GM18511 (cell line): Measurements from ENCODE around the gene TRIM27.
A peak's percentile ranks its signal among the peaks of the same experiment; 100 is the strongest.
"Not testable (repeated sequence)": the region's sequence is repeated elsewhere in the genome, so short reads cannot be mapped to it uniquely, and the experiment has no call there.

ENCODE experiments used
- ATAC-seq: cut with Tn5 transposase; IDR thresholded peaks from one replicate; pipeline ENCODE4 v1.9.1; 2021; ENCODE audit warnings: mild to moderate bottlenecking, moderate library complexity; ENCODE audit not compliant: unreplicated experiment

The TRIM27 gene

GRCh38 chr6:28866205-28867085, 57.3 kb downstream of the TRIM27 start:
- peak; percentile 68 for ATAC-seq

GRCh38 chr6:28865401-28866204, 58.2 kb downstream of the TRIM27 start:
- ATAC-seq, result no peak

GRCh38 chr6:28864326-28864923, 59.4 kb downstream of the TRIM27 start:
- ATAC-seq, result no peak

GRCh38 chr6:28863604-28864325, 60.0 kb downstream of the TRIM27 start:
- ATAC-seq, result no peak

GRCh38 chr6:28862077-28862476, 61.7 kb downstream of the TRIM27 start:
- ATAC-seq, result no peak

GRCh38 chr6:28861339-28861738, 62.4 kb downstream of the TRIM27 start:
- ATAC-seq, result no peak

- ATAC-seq, result no peak
Measured at GRCh38 chr6:28860581-28860980, 63.2 kb downstream of the TRIM27 start.

- ATAC-seq, result no peak
Measured at GRCh38 chr6:28858963-28859362, 64.8 kb downstream of the TRIM27 start.

GRCh38 chr6:28856620-28857005, 67.2 kb downstream of the TRIM27 start:
- no peak for ATAC-seq

GRCh38 chr6:28854405-28854804, 69.4 kb downstream of the TRIM27 start:
- ATAC-seq, result not testable (repeated sequence)
